Measurements from ENCODE around the gene SMOC2.
"Not testable (repeated sequence)": the region's sequence is repeated elsewhere in the genome, so short reads cannot be mapped to it uniquely, and the experiment has no call there.

The SMOC2 gene

DNA sequence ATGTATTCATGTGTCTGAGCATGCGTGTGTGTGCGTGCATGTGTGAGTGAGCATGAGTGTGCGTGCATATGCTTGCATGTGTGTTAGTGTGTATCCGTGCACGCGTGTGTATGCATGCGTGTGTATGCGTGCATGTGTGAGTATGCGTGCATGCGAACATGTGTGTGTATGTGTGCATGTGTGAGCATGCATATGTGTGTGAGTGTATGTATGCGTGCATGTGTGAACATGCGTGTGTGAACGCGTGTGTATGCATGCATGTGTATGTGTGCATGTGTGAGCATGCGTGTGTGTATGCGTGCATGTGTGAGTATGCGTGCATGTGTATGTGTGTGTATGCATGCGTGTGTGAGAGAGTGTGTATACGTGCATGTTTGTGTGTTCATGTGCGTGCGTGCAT, 77.9 kb downstream of the SMOC2 start:
- no peak for DNase-seq

DNA sequence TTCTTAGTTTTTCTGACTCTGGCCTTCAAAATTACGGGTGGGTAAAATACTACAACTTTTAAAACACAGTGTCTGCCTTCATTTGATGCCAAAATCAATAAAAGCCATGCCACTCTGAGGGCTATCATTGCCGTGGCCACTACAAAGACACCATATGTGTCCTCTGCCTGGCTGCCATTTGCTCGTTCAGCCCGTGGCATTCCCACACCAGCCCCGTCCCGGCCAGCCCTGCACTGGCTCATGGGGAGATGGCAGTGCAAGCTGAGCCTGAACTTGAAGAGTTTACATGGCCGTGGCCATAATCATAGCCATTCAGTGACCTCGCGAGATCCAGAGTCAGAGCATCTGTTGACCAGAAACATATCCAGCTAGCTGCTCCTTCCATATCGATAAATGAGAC, 79.2 kb downstream of the SMOC2 start:
- no peak for DNase-seq

DNA sequence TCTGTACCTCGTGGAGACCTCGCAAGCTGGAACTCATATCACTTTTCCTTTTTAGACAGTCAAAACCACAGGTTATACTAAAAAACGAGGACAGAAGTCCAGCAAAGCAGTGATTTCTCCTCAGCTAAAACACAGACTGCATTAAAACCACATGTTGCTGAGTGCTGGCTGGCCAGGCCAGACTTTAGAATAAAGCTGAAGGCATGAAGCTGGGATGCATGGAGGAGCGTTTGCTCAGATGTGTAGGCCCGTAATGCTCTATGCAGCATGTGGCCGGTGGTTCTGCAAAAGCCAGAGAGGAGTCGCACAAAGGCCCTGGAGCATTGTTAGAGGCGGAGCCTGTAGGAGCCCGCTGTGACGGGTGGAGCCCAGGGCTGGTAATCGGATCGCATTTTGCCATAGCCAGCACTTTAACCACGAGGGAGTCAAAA, 83.6 kb downstream of the SMOC2 start:
- DNase-seq, result no peak

DNA sequence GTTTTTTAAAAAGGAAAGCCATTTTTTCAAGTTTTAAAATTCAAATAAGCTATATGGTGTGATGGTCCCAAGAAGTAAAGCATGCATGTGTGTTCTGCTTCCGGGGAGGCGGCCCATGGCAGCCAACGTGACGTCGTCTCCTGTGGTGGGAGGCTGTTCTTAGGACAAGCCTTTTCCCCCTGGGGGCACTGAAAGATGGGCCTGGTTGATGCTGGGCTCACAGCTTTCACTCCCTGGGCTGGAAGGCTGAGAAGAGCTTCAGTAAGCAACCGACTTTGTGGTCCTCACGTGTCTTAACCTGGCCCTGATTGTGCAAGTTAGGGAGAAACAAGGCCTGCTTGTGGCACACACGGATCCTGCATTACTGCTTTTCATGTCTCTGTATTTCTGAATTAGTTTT, 84.1 kb downstream of the SMOC2 start:
- no peak for DNase-seq

DNA sequence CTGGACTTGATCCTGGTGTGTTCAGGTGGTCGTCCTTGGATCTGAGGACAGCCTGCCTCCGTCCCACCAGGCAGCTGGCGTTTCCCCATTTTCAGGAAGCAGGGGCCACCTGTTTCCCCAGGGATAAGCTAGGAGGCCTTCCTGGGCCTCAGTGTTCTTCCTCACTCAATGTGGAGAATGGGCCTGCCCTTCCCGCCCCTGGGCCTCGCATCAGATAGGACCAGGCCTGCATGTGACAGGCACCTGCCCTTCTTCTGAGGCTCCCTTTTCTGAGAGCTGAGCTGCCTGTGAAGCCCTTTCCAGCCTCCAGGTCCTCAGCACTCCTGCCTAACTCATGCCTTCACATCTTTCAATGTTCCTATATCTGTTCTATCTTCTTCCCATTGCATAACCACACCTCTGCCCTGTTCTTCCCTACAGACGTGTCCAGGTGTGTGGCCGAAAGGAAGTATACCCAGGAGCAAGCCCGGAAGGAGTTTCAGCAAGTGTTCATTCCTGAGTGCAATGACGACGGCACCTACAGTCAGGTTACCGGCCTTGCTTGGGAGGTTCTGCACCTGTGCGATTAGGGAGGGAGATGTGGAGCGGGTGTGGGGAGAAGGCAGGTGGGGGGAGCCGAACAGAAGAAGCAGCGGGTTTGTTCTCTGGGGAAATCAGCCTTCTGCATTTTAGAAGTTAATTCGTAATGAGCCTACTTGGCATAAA, 85.1 kb downstream of the SMOC2 start:
- no peak for DNase-seq

GRCh38 chr6:168526841-168527281, 85.9 kb downstream of the SMOC2 start:
- DNase-seq, result no peak

- no peak for DNase-seq
Measured at GRCh38 chr6:168527451-168528210, 86.6 kb downstream of the SMOC2 start.

DNA sequence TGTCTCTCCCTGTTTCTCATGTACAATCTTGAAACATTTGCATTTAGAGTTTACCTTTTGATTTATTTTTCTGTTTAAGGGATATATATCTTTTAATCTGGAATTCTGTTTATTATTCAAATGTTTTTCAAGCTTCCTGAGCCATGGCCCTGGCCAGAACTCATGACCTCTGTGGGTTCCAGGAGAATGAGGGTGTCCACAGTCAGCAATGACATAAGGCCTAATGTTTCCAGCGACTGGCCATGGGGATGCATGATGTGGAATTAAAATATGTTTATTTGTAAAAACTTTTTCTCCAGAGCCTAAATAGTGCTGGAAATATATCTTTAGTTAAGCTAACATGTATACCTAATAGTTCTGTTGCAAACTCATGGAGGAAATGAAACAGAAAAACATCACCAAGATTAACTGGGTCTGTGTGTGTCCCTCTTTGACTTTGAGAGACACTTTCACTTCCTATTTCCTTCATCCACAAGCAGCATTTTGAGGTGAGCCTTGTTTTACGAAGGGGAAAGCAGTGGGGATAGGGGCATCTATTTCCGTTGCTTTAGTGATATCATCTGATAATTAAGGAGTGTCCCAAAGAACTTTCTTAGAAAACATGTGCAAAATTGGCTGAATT, 87.6 kb downstream of the SMOC2 start:
- DNase-seq, result no peak

GRCh38 chr6:168529214-168529613, 88.2 kb downstream of the SMOC2 start:
- no peak for DNase-seq

- DNase-seq, result no peak
Measured at GRCh38 chr6:168530653-168531071, 89.7 kb downstream of the SMOC2 start.

DNA sequence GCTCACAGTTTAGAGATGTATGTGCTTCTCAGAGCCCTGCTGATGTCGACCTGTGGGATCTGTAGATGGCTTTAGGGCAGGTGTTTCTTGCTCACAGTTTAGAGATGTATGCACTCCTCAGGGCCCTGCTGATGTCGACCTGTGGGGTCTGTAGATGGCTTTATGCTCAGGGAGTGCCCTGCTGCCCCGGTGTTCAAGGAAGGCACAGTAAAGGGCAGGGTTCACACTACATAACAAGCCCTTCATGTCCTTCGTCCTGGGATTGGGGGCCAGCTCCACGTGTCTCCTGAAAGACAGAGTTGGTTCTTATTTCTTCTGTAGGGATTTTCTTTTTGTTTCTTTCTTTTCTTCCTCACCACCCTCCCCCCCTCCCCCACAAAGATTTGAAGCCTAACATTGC, 91.1 kb downstream of the SMOC2 start:
- no peak for DNase-seq

- no peak for DNase-seq
Measured at GRCh38 chr6:168533414-168533813, 92.4 kb downstream of the SMOC2 start.

DNA sequence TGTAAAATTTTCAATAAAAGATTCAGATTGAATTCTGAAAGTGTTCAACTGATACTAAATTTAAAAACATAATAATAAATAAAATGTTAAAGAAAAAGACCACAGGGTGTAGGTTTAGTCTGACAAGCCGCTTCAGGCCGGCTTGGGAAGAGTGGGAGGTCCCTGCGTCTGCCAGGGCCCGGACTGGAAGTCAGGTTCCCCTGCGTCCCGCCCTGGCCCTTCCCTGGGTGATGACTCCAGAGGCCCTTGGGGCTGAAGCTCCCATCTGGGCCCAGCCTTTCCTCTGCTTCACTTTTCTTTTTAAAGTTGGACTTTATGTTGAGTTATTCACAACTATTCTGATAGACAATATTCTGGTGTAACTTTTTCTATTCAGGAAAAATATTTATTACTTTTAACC, 93.3 kb downstream of the SMOC2 start:
- no peak for DNase-seq

DNA sequence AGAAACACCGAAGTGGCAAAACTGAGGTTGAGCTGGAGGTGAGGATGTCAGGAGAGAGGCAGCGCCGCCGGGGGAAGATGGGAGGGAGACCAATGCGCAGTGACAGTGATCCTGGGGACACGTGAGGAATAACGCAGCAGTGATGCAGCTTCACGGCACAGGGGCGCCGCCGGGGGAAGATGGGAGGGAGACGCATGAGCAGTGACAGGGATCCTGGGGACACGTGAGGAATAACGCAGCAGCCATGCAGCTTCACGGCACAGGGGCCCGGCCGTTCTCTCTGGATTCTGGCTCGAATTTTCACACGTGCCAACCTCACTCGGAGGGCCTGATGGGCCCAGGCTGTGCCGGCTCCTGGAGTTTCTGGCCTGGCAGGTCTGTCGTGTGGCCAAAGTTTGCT, 94.7 kb downstream of the SMOC2 start:
- DNase-seq, result no peak

GRCh38 chr6:168536196-168536595, 95.2 kb downstream of the SMOC2 start:
- DNase-seq, result no peak

GRCh38 chr6:168536665-168537539, 95.9 kb downstream of the SMOC2 start:
- no peak for DNase-seq

DNA sequence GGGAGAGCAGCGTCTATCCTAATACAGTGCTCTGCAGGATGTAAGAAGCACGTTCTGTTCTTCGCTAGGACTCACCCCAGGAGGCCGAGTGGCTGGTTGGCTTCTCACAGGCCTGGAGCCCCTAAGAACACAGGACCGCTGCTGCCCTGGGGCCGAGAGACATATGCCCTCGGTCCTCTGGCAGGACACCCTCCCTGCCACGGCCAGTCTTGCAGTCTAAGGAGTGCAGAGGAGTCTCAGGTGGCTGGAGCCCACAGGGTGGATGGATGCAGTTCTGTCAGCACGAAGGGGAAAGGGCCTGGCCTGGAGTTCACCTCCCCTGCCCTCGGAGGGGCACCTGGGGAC, 96.5 kb downstream of the SMOC2 start:
- DNase-seq, result no peak

GRCh38 chr6:168538188-168538891, 97.4 kb downstream of the SMOC2 start:
- not testable (repeated sequence) for DNase-seq

- no peak for DNase-seq
Measured at GRCh38 chr6:168538892-168539811, 98.2 kb downstream of the SMOC2 start.

DNA sequence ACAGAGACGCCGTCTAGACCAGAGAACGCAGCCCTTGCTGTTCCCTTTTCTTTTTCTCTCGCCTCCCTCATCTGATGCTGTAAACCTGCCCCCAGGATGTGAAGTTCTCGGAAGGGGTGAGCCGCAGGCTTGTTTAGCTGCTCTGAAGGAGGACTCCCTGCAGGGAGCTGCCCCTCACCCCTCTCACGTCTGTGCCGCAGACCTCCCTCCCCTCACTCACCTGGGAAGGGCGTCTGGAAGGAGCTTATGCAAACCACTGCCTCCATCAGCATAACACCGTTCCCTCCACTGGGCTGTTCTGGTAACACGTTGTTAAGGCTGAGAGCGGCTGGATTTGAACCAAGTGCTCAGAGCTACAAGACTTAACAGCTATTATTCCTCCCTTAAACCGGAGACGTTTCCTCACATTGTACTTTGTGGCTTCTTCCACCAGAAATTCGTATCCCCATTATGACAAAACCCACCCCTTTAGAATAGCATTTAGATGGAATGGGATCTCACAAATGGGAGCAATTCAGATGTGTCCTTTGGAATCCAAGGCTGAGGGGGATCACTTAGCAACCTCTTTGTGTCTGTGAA, 99.8 kb downstream of the SMOC2 start:
- no peak for DNase-seq

- no peak for DNase-seq
Measured at GRCh38 chr6:168541307-168541706, 100.3 kb downstream of the SMOC2 start.

Data from activated CD8-positive, alpha-beta memory T cell treated with anti-CD3 and anti-CD28 coated beads, Interleukin-2, amount 50 U/mL, for 48 hours (primary cell).